Measurements from ENCODE around the gene CNOT4.
A peak's percentile ranks its signal among the peaks of the same experiment; 100 is the strongest.
"Not testable (repeated sequence)": the region's sequence is repeated elsewhere in the genome, so short reads cannot be mapped to it uniquely, and the experiment has no call there.

Gene CNOT4

DNA sequence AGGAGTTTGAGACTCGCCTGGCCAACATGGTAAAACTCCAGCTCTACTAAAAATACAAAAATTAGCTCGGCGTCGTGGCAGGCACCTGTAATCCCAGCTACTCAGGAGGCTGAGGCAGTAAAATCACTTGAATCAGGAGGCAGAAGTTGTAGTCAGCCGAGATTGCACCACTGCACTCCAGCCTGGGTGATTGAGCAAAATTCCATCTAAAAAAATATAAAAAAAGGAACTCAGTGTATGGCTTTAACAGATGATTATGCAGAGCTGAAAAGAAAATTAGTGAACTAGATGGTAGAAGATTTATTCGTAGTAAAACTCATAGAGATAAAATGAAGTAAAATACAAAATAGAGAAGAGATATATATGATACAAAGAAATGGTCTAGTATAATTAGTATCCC lies 12.6 kb upstream of the CNOT4 start:
- H3K27ac Mint-ChIP-seq, result no peak overlapping the region
- H3K9me3 Mint-ChIP-seq, result no peaks in the 10 kb centered on the region
- H3K4me3 Mint-ChIP-seq, result no peak overlapping the region
- H3K4me1 Mint-ChIP-seq, result no peaks in the 10 kb centered on the region
- H3K27me3 Mint-ChIP-seq, result no peaks in the 10 kb centered on the region
- no peak for ATAC-seq
- DNase-seq, result no peak

GRCh38 chr7:135519871-135520270 lies 10.0 kb upstream of the CNOT4 start:
- Mint-ChIP-seq H3K9me3 (no peaks in the 10 kb centered on the region), H3K27me3 (no peaks in the 10 kb centered on the region), H3K4me3 (no peak overlapping the region), H3K27ac (no peak overlapping the region), H3K4me1 (no peaks in the 10 kb centered on the region)
- no peak for ATAC-seq
- no peak for DNase-seq

DNA sequence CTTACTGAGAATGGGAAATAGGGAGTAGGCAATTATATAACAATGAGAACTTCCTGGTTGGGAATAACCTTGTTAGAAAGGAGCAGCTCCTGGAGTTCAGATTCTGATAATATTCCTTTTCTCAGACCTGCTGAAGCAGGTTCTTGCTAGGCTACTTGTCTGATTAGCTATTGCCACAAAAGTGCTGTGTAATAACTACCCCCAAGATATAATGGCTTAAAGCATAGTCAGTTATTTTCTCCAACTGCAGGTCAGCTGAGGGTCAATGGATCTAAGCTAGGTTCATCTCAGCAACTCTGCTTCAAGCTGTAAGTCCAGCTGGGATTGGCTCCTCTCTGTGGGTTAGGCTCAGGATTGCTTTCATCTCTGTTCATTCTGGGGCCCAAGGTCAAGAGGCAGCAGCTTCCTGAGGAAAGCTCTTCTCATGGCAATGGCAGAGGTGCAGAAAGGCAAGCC lies 9.4 kb upstream of the CNOT4 start:
- no peaks in the 10 kb centered on the region for H3K27me3 Mint-ChIP-seq
- ATAC-seq, result no peak
- H3K4me3 Mint-ChIP-seq, result no peak overlapping the region
- DNase-seq, result no peak
- no peaks in the 10 kb centered on the region for H3K9me3 Mint-ChIP-seq
- H3K27ac Mint-ChIP-seq, result no peak overlapping the region
- no peaks in the 10 kb centered on the region for H3K4me1 Mint-ChIP-seq

- no peak overlapping the region for H3K27ac Mint-ChIP-seq
- no peak for ATAC-seq
- no peak for DNase-seq
- no peaks in the 10 kb centered on the region for H3K27me3 Mint-ChIP-seq
- H3K4me1 Mint-ChIP-seq, result no peaks in the 10 kb centered on the region
- H3K4me3 Mint-ChIP-seq, result no peak overlapping the region
- H3K9me3 Mint-ChIP-seq, result no peaks in the 10 kb centered on the region
These were observed 8.8 kb upstream of the CNOT4 start for GRCh38 chr7:135518748-135519147.

- no peaks in the 10 kb centered on the region for H3K4me1 Mint-ChIP-seq
- no peak for ATAC-seq
- no peak for DNase-seq
- H3K27ac Mint-ChIP-seq, result peak overlapping the region in 1 of 2 donors; percentile 28
- H3K4me3 Mint-ChIP-seq, result no peak overlapping the region
- no peaks in the 10 kb centered on the region for H3K9me3 Mint-ChIP-seq
- H3K27me3 Mint-ChIP-seq, result no peaks in the 10 kb centered on the region
These were observed 7.2 kb upstream of the CNOT4 start for GRCh38 chr7:135517060-135517459.

DNA sequence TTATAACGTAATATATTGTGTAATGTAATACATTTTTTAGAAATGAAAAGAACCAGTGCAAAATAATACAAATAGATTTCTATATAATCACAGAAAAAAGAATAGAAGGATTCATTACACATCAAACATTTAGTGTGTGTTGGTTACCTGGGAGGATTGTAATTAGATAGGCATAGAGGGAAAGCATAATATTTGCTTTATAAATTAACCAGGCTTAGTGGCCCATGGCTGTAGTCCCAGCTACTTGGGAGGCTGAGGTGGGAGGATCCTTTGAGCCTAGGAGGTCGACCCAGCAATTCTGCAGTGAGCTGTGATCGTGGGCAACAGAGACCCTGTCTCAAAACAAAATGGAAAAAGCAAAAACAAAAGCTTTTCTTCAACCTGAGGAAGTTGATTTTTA lies 5.0 kb upstream of the CNOT4 start:
- ATAC-seq, result no peak
- Mint-ChIP-seq H3K27me3 (no peaks in the 10 kb centered on the region), H3K4me1 (no peaks in the 10 kb centered on the region), H3K27ac (no peak overlapping the region), H3K9me3 (no peaks in the 10 kb centered on the region), H3K4me3 (no peak overlapping the region)
- no peak for DNase-seq

- Mint-ChIP-seq H3K9me3 (no peaks in the 10 kb centered on the region), H3K4me1 (peaks cover 7% of the 10 kb centered on the region), H3K4me3 (no peak overlapping the region), H3K27me3 (no peaks in the 10 kb centered on the region), H3K27ac (no peak overlapping the region)
- ATAC-seq (peak; percentile 42), DNase-seq (peak; percentile 13 to 36)
These were observed 2.4 kb upstream of the CNOT4 start for GRCh38 chr7:135512135-135512887.

DNA sequence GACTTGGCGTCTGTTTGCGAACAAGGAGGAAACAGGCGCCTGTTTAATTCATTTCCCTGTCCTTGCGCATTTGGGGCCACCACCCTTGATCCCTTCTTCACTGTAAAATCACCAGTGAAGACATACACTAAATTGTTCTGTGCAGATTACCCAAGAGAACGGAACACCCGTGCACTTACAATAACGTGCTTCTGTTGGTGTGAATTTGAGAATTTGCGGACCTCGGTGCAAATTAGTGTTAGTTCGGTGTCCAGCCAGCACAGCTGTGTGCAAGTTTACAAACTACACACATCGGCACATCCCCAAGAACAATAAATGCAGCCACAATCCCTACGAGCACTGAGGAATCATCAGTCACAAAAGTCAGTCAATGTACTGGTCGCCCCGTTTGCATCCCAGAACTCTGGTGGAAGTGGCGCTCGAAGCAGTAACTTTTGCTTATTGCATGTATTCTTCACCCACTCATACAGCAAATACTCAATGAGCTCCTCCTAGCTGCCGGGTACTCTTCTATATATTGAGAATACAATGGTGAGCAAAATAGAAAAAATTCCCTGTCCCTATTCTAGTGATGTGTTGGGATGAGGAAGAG lies 786 bp upstream of the CNOT4 start:
- Mint-ChIP-seq H3K4me3 (no peak overlapping the region), H3K9me3 (no peaks in the 10 kb centered on the region), H3K4me1 (peaks cover 12% of the 10 kb centered on the region), H3K27ac (no peak overlapping the region), H3K27me3 (no peaks in the 10 kb centered on the region)
- DNase-seq, result no peak
- no peak for ATAC-seq

DNA sequence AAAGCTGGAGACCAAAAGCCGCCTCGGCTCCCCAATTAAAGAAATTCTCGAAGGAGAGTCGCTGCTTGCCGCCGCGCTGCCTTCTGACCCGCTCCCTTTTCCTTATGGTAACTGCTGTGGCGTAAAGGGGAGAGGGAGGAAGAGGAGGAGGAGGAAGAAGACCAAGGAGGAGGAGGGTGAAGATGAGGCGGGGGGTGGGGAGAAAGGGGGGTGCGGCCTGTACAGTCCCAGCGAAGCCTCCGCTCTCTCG lies 388 bp downstream of the CNOT4 start:
- peaks cover 12% of the 10 kb centered on the region for H3K4me1 Mint-ChIP-seq
- H3K27me3 Mint-ChIP-seq, result no peaks in the 10 kb centered on the region
- H3K4me3 Mint-ChIP-seq, result no peak overlapping the region
- H3K9me3 Mint-ChIP-seq, result no peaks in the 10 kb centered on the region
- ATAC-seq (no peak), DNase-seq (no peak)
- H3K27ac Mint-ChIP-seq, result no peak overlapping the region

DNA sequence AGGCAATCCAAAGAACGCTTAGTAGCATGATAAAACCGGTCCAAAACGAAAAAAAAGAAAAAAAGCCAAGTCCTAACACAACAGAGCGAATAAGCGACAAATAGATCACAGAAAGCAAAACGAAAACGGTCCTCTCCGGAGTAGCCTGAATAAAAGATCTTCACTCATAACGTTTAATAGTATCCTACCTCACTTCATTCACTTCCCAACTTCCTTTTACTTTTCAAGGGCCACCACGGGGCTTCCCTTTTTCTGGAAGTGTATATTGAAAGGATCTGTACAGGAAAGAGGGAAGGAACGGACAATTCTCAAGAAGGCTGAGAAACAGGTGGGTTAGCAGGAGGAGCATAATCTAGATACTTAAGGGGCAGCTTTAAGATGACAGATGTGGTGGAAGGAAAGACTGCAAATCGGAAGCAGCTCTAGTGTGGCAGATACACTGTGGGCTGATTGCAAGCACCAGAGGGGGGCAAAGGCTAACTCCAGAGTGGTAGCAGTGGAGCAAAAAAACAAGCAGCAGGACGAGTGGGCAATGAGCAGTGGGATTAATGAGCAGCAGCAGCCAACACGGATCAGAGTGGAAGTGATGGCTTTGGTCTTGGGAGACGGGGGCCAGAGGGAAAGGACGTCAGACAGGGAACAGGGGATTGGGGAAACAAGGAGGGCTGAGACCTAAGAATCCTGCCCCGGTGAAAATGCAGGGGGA lies 866 bp downstream of the CNOT4 start:
- Mint-ChIP-seq H3K4me3 (no peak overlapping the region), H3K4me1 (peaks cover 12% of the 10 kb centered on the region), H3K9me3 (no peaks in the 10 kb centered on the region), H3K27ac (no peak overlapping the region), H3K27me3 (no peaks in the 10 kb centered on the region)
- peak; percentile 44 to 49 for DNase-seq
- ATAC-seq, result peak; percentile 42

DNA sequence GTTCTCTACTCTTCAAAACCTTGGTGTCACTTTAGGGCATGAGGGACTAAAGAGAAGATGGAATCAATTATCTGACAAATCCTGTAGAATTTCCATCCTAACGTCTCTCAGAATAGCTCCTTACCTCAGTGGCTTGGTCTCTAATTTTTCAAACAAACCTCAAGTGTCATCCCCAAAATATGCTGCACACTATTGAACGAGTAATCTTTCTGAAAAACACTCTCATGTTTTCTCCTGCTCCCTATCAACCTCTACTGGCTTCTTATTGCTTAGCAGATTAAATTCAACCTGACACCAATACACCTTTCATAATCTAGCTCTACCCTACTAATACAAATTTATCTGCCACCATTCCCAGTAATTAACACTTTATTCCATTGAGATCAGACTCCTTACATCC lies 8.5 kb downstream of the CNOT4 start:
- ATAC-seq, result no peak
- Mint-ChIP-seq H3K27ac (peak overlapping the region in 1 of 2 donors; percentile 28), H3K4me1 (peaks cover 51% of the 10 kb centered on the region), H3K4me3 (no peak overlapping the region), H3K27me3 (no peaks in the 10 kb centered on the region), H3K9me3 (no peaks in the 10 kb centered on the region)
- no peak for DNase-seq

GRCh38 chr7:135499818-135500217 lies 10.1 kb downstream of the CNOT4 start:
- Mint-ChIP-seq H3K9me3 (no peaks in the 10 kb centered on the region), H3K27me3 (no peaks in the 10 kb centered on the region), H3K4me1 (peaks cover 51% of the 10 kb centered on the region), H3K4me3 (peak overlapping the region; percentile 14 to 42), H3K27ac (peak overlapping the region; percentile 83 to 85)
- DNase-seq, result no peak
- no peak for ATAC-seq

- not testable (repeated sequence) for H3K27me3 Mint-ChIP-seq, H3K4me3 Mint-ChIP-seq, H3K9me3 Mint-ChIP-seq, ATAC-seq, H3K27ac Mint-ChIP-seq, DNase-seq
- peaks cover 50% of the 10 kb centered on the region for H3K4me1 Mint-ChIP-seq
These were observed 12.7 kb downstream of the CNOT4 start for GRCh38 chr7:135497161-135497560.

DNA sequence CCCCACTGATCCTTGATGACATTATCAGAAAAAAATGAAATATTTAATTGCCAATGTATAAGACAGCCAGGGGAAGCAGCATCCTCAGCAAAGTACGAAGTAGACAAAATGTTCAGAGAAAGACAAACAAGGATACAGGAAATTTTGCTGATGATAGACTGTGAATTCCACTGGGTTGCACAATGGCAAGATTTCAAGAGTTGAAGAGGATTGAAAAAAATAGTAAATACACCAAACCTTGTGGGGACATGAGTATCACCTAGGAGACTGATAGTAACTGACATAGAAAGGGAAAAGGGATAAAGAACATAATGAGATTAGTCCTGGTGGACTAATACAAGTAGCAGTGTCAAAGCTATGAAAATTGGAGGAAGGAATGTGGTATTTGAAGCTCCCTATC lies 16.5 kb downstream of the CNOT4 start:
- peaks cover 21% of the 10 kb centered on the region for H3K4me1 Mint-ChIP-seq
- no peak overlapping the region for H3K4me3 Mint-ChIP-seq

DNA sequence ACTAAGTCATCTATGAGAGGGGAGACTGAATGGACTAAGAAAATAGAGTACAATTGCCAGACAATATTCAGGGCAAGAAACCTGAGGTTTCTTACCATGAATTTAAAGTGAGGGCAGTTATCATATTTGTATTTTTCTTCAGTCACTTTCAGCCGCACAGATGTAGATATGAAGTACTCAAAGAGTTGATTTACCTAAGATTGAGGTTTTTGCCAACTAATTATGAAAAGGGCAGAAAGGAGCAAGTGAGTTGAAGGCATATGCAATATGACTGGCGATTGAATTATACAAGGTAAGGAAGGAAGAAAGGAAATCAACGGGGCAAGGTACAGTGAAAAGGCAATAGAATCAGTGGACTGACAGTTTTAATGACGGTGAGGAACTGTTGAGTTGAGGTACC lies 17.8 kb downstream of the CNOT4 start:
- ATAC-seq, result no peak
- no peaks in the 10 kb centered on the region for H3K9me3 Mint-ChIP-seq
- no peaks in the 10 kb centered on the region for H3K27me3 Mint-ChIP-seq
- no peak for DNase-seq
- peaks cover 14% of the 10 kb centered on the region for H3K4me1 Mint-ChIP-seq
- no peak overlapping the region for H3K4me3 Mint-ChIP-seq
- no peak overlapping the region for H3K27ac Mint-ChIP-seq

More for the DNA sequence above, 16.5 kb downstream of the CNOT4 start:
- Mint-ChIP-seq H3K27ac (no peak overlapping the region), H3K27me3 (no peaks in the 10 kb centered on the region), H3K9me3 (no peaks in the 10 kb centered on the region)
- ATAC-seq (no peak), DNase-seq (no peak)

- no peak for DNase-seq
These were observed 19.1 kb downstream of the CNOT4 start for GRCh38 chr7:135490783-135491182.

More at GRCh38 chr7:135490783-135491182, 19.1 kb downstream of the CNOT4 start:
- ATAC-seq, result no peak
- H3K4me3 Mint-ChIP-seq, result no peak overlapping the region
- H3K27ac Mint-ChIP-seq, result no peak overlapping the region
- H3K9me3 Mint-ChIP-seq, result no peaks in the 10 kb centered on the region
- H3K27me3 Mint-ChIP-seq, result no peaks in the 10 kb centered on the region
- peaks cover 13% of the 10 kb centered on the region for H3K4me1 Mint-ChIP-seq
